ES-I3 (cell line): Measurements from ENCODE around the gene RGS6.

Experiments
- H3K36me3 ChIP-seq: 2 replicates; pipeline ENCODE4 v1.6.1; 2013; ENCODE audit warnings: mild to moderate bottlenecking, low read length, control low read depth, moderate library complexity; ENCODE audit not compliant: insufficient read depth
- H3K4me1 ChIP-seq: 2 replicates; pipeline ENCODE4 v1.6.1; 2013; ENCODE audit warnings: mild to moderate bottlenecking, control low read depth, low read length; ENCODE audit not compliant: insufficient read depth
- H3K9ac ChIP-seq: 2 replicates; pipeline ENCODE4 v1.6.1; 2013; ENCODE audit warnings: low read depth, mild to moderate bottlenecking, low read length, moderate library complexity
- H3K9me3 ChIP-seq: 2 replicates; pipeline ENCODE4 v1.6.1; 2013; ENCODE audit warnings: mild to moderate bottlenecking, low read length, moderate library complexity; ENCODE audit not compliant: control insufficient read depth, insufficient read depth

Gene RGS6

GRCh38 chr14:72308967-72309485 lies 376.8 kb downstream of the RGS6 start:
- Histone ChIP-seq H3K9ac (no peak overlapping the region), H3K36me3 (no peaks in the 10 kb centered on the region), H3K9me3 (no peaks in the 10 kb centered on the region; the same call in 1 of the 2 replicates), H3K4me1 (peaks cover 5% of the 10 kb centered on the region; the same call in 1 of the 2 replicates)

DNA sequence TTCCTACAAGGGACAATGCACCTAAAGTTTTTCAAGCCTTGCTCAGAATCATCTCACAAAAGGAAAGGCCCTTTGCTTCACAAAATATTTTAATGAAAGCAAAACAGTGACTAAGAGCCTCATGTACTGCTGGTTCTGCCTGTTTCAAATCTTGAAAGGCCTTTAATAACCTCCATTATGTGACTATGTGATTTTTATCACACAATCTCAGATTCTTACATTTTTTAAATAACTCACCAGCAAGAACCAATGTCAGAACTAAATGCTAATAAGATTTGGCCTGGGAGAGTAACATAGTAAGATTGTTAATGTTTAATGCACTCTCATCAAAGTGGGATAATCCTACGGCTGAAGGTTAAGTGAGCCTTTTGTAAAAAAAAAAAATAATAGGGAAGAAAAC lies 378.9 kb downstream of the RGS6 start:
- Histone ChIP-seq H3K4me1 (peaks cover 5% of the 10 kb centered on the region; the same call in 1 of the 2 replicates), H3K9me3 (no peaks in the 10 kb centered on the region), H3K36me3 (no peaks in the 10 kb centered on the region), H3K9ac (no peak overlapping the region)

GRCh38 chr14:72311516-72311915 lies 379.3 kb downstream of the RGS6 start:
- Histone ChIP-seq H3K36me3 (no peaks in the 10 kb centered on the region), H3K4me1 (peaks cover 5% of the 10 kb centered on the region; the same call in 1 of the 2 replicates), H3K9ac (no peak overlapping the region), H3K9me3 (no peaks in the 10 kb centered on the region)

DNA sequence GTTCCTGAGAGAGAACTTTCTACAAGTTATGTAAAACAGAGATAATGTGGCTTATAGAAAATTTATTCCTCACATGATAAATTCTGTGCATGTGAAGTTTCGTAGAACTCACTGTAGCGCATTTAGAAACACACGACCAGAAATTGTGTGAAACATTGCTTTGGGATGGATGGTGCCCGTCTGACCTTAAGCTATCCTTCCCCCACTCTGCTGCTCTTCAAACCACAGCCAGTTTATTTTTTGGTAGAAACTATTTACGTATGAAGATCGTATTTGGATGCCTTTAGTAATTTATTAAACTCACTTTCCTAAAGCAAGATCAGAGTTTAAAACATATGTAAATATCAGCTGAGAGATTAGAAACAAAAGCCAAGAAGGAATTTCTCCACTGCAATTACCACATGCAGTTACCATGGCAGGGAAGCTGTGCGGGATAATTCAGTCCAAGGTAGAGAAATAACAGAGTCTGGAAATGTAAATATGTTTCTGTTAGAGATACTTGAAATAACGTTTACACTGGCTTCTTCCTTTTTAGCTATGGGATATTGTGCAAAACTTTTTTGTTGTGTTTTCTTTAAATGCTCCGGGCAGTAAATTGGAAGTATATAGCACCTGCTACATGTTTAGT lies 382.7 kb downstream of the RGS6 start:
- peaks cover 5% of the 10 kb centered on the region; the same call in 1 of the 2 replicates for H3K4me1 ChIP-seq
- H3K9me3 ChIP-seq: no peaks in the 10 kb centered on the region
- H3K9ac ChIP-seq: no peak overlapping the region
- no peaks in the 10 kb centered on the region for H3K36me3 ChIP-seq

DNA sequence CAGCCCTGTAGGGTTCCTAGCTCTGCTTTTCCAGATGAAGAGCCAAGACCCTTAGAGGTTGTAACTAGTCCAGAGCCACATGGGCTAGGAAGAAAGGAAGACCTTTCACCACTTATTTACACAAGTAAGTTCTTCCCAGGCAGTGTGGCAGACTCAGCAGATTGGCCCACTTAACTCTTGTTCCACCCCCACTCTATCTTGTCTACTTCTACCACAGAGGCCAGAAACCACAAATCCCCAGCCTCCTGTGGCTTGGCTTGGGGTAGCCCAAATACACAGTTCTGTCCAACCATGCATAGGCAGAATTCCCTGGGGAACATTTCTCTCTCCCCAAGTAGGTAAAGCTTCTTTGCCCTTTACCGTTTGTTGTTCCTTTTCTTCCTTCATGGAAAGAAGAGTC lies 383.5 kb downstream of the RGS6 start:
- peaks cover 4% of the 10 kb centered on the region; the same call in 1 of the 2 replicates for H3K4me1 ChIP-seq
- H3K9me3 ChIP-seq: no peaks in the 10 kb centered on the region
- no peaks in the 10 kb centered on the region for H3K36me3 ChIP-seq
- no peak overlapping the region for H3K9ac ChIP-seq

GRCh38 chr14:72318648-72319047 lies 386.4 kb downstream of the RGS6 start:
- no peaks in the 10 kb centered on the region; the same call in 1 of the 2 replicates for H3K4me1 ChIP-seq

GRCh38 chr14:72332046-72332445 lies 399.8 kb downstream of the RGS6 start:
- Histone ChIP-seq H3K36me3 (no peaks in the 10 kb centered on the region), H3K9ac (no peak overlapping the region), H3K4me1 (peaks cover 11% of the 10 kb centered on the region), H3K9me3 (no peaks in the 10 kb centered on the region)

More at GRCh38 chr14:72318648-72319047, 386.4 kb downstream of the RGS6 start:
- no peaks in the 10 kb centered on the region for H3K36me3 ChIP-seq
- no peak overlapping the region for H3K9ac ChIP-seq
- no peaks in the 10 kb centered on the region for H3K9me3 ChIP-seq

DNA sequence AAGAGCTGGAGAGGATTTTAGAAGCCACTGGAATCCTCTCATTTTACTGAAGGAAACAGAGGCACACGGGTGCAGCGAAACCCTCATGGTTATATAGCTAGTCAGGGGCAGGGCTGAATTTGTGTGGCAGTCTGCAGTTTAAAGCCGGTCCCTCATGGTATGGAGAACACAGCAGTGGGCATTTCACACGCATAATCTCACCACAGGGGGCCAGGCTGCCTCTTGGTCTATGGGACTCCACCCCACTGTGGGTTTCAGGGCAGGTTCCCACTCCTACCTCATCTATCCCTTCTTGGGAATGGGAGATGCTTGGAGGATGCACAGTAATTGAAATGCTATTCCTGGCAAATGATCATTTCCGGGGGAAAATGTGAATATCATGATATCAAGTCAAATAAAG lies 400.6 kb downstream of the RGS6 start:
- Histone ChIP-seq H3K36me3 (no peaks in the 10 kb centered on the region), H3K4me1 (peaks cover 11% of the 10 kb centered on the region), H3K9me3 (no peaks in the 10 kb centered on the region), H3K9ac (no peak overlapping the region)

DNA sequence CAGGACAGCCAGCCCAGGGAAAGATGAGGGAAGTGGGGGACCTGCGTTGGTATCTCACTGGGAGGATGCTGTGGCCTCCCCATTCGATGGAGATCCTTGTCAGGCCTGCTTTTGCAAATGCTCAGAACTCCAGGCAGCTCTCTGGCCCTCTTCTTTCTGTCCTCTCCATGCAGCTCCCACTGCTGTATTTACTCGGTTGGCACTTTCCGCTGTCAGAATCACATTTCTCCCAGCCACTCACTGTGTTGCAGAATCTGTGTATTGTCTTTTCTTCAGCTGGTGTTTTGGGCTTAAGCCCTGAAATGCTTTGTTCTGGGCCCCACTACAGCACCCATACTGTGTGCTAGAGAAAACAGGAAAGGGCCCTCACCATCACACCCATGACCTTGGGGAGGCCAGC lies 401.1 kb downstream of the RGS6 start:
- H3K9ac ChIP-seq: no peak overlapping the region
- H3K9me3 ChIP-seq: no peaks in the 10 kb centered on the region
- H3K4me1 ChIP-seq: peaks cover 11% of the 10 kb centered on the region
- no peaks in the 10 kb centered on the region for H3K36me3 ChIP-seq

GRCh38 chr14:72336311-72336980 lies 404.2 kb downstream of the RGS6 start:
- H3K9ac ChIP-seq: no peak overlapping the region
- H3K9me3 ChIP-seq: no peaks in the 10 kb centered on the region
- H3K36me3 ChIP-seq: no peaks in the 10 kb centered on the region
- H3K4me1 ChIP-seq: peaks cover 11% of the 10 kb centered on the region

- Histone ChIP-seq H3K36me3 (no peaks in the 10 kb centered on the region), H3K9ac (no peak overlapping the region), H3K4me1 (no peaks in the 10 kb centered on the region), H3K9me3 (no peaks in the 10 kb centered on the region)
Observed at GRCh38 chr14:72341237-72341636, 409.0 kb downstream of the RGS6 start.

GRCh38 chr14:72341686-72342085 lies 409.5 kb downstream of the RGS6 start:
- no peak overlapping the region for H3K9ac ChIP-seq
- H3K9me3 ChIP-seq: no peaks in the 10 kb centered on the region
- H3K4me1 ChIP-seq: no peaks in the 10 kb centered on the region
- H3K36me3 ChIP-seq: no peaks in the 10 kb centered on the region

GRCh38 chr14:72347118-72347517 lies 414.9 kb downstream of the RGS6 start:
- no peaks in the 10 kb centered on the region for H3K36me3 ChIP-seq
- H3K9me3 ChIP-seq: no peaks in the 10 kb centered on the region
- no peaks in the 10 kb centered on the region for H3K4me1 ChIP-seq
- H3K9ac ChIP-seq: no peak overlapping the region

GRCh38 chr14:72350215-72350614 lies 418.0 kb downstream of the RGS6 start:
- Histone ChIP-seq H3K4me1 (no peaks in the 10 kb centered on the region), H3K9ac (no peak overlapping the region), H3K9me3 (no peaks in the 10 kb centered on the region), H3K36me3 (no peaks in the 10 kb centered on the region)

- Histone ChIP-seq H3K9me3 (no peaks in the 10 kb centered on the region), H3K4me1 (no peaks in the 10 kb centered on the region)
Observed at GRCh38 chr14:72352012-72352411, 419.8 kb downstream of the RGS6 start.

More at GRCh38 chr14:72352012-72352411, 419.8 kb downstream of the RGS6 start:
- H3K9ac ChIP-seq: no peak overlapping the region
- H3K36me3 ChIP-seq: no peaks in the 10 kb centered on the region
